ENCODE results near the gene PODXL.

DNA sequence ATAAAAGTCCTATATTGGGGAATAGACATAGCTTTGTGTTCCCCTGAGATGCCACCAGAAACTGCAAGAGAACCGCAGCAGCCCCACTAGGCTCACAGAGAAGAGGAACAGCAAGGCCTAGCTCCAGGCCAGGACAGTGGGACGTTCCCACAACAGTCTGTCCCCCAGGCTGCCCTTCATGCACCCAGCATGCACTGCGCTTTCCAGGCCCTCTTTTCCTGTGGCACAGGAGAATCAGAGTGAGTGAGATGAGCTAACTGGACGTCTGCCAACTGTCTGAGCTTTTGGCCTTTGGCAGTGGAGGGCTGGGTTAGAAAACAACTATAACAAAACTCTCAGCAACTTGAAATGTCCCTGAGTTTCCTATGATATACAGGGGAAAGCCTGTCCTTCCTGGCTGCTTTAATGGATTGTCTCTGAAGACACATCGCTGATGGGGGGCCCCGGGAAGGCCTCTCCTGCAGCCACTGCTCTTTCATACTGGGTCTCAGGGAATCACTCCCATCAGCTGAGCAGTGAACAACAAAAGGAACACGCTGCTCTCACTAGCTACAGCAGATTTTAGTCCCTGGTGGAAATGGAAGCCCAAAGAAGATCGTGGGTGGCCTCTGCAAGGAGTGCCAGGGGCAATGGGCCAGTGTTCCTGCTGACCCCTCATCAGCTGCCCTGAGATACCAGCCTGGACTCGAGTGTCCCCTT is 53.5 kb downstream of the PODXL start:
- TF ChIP-seq ZZZ3 (IDR thresholded peaks at IDR 0.05; ENCODE audit: control insufficient read depth, insufficient read length, low read depth) (no peak), CEBPB (IDR thresholded peaks at IDR 0.05; ENCODE audit: borderline replicate concordance in 1 of 2, low read depth in 2 of 2, low read length in 2 of 2) (no peak), CTCF (IDR thresholded peaks at IDR 0.05 in 2 of 3, conservative IDR thresholded peaks at IDR 0.05 in 1 of 3; ENCODE audit: control insufficient read depth in 2 of 3, extremely low read depth in 1 of 3, insufficient read depth in 1 of 3, low read depth in 3 of 3, low read length in 3 of 3) (no peak), MYB (IDR thresholded peaks at IDR 0.05; ENCODE audit: borderline replicate concordance, low read depth, low read length) (no peak), NR2F1 (conservative IDR thresholded peaks at IDR 0.05) (no peak), RFX5 (IDR thresholded peaks at IDR 0.05; ENCODE audit: low read depth, low read length) (no peak), FOS (IDR thresholded peaks at IDR 0.05; ENCODE audit: borderline replicate concordance, extremely low read depth, insufficient read length) (no peak)
- TF ChIP-seq, protein P1, sequence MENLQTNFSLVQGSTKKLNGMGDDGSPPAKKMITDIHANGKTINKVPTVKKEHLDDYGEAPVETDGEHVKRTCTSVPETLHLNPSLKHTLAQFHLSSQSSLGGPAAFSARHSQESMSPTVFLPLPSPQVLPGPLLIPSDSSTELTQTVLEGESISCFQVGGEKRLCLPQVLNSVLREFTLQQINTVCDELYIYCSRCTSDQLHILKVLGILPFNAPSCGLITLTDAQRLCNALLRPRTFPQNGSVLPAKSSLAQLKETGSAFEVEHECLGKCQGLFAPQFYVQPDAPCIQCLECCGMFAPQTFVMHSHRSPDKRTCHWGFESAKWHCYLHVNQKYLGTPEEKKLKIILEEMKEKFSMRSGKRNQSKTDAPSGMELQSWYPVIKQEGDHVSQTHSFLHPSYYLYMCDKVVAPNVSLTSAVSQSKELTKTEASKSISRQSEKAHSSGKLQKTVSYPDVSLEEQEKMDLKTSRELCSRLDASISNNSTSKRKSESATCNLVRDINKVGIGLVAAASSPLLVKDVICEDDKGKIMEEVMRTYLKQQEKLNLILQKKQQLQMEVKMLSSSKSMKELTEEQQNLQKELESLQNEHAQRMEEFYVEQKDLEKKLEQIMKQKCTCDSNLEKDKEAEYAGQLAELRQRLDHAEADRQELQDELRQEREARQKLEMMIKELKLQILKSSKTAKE (IDR thresholded peaks at IDR 0.05; ENCODE audit: low read depth, poor library complexity, severe bottlenecking): no peak
